ENCODE results near the gene CYP46A1.

CYP46A1 gene

DNA sequence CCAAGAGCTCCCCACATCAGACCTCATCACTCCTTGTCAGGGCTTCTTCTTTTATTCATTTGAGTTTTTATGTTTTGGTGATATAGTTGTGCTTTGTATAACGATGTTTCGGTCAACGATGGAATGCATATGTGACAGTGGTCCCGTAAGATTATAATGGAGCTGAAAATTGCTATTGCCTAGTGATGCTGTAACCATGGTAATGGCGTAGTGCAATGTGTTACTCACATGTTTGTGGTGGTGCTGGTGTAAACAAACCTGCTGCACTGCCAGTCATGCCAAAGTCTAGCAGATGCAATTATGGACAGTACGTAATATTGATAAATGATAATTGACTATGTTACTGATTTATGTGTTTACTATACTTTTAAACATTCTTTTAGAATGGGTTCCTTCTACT is 16.3 kb downstream of the CYP46A1 start:
- H3K27ac ChIP-seq = no peak overlapping the region
- TF ChIP-seq ZFX (IDR thresholded peaks at IDR 0.05; ENCODE audit: borderline replicate concordance) = no peak
- TF ChIP-seq, protein P1, sequence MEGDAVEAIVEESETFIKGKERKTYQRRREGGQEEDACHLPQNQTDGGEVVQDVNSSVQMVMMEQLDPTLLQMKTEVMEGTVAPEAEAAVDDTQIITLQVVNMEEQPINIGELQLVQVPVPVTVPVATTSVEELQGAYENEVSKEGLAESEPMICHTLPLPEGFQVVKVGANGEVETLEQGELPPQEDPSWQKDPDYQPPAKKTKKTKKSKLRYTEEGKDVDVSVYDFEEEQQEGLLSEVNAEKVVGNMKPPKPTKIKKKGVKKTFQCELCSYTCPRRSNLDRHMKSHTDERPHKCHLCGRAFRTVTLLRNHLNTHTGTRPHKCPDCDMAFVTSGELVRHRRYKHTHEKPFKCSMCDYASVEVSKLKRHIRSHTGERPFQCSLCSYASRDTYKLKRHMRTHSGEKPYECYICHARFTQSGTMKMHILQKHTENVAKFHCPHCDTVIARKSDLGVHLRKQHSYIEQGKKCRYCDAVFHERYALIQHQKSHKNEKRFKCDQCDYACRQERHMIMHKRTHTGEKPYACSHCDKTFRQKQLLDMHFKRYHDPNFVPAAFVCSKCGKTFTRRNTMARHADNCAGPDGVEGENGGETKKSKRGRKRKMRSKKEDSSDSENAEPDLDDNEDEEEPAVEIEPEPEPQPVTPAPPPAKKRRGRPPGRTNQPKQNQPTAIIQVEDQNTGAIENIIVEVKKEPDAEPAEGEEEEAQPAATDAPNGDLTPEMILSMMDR (IDR thresholded peaks at IDR 0.05) = no peak

DNA sequence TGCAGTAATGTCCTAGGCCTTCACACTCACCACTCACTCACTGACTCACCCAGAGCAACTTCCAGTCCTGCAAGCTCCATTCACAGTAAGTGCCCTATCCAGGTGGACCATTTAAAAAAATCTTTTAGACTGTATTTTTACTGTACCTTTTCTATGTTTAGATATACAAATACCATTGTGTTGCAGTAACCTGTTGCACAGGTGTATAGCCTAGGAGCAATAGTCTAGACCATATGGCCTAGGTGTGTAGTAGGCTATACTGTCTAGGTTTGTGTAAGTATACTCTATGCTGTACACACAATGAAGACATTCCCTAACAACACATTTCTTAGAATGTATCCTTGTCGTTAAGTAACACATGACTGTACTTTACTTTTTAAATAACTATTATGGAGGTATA is 17.2 kb downstream of the CYP46A1 start:
- no peak for TF ChIP-seq ZFX (IDR thresholded peaks at IDR 0.05; ENCODE audit: borderline replicate concordance)
- TF ChIP-seq, protein P1 (IDR thresholded peaks at IDR 0.05) = no peak

GRCh38 chr14:99702115-99702514 is 18.0 kb downstream of the CYP46A1 start:
- TF ChIP-seq, protein P1 (IDR thresholded peaks at IDR 0.05) = no peak
- no peak for TF ChIP-seq ZFX (IDR thresholded peaks at IDR 0.05; ENCODE audit: borderline replicate concordance)
- no peak overlapping the region for H3K27ac ChIP-seq

More for the DNA sequence above, 17.2 kb downstream of the CYP46A1 start:
- no peak overlapping the region for H3K27ac ChIP-seq

DNA sequence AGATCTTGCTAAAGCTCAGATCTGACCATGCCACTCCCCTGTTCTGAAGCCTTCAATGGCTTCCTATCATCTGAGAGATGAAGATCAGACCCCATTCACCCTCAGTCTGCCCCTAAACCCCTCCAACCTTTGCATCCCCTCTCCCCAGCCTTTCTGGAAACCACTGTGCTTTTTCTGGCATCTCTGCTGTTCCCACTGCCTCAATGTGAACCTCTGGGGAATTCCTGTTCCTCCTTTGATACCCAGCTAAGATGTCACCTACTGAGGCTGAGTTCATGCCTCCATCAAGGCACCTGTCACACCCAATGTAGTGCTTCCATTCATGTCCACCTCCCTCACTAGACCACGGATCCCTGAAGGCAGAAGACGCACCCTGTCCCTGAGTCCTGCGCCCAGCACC is 19.3 kb downstream of the CYP46A1 start:
- TF ChIP-seq, protein P1 (IDR thresholded peaks at IDR 0.05) = no peak
- no peak for TF ChIP-seq ZFX (IDR thresholded peaks at IDR 0.05; ENCODE audit: borderline replicate concordance)
- H3K27ac ChIP-seq = no peak overlapping the region

- no peak overlapping the region for H3K27ac ChIP-seq
- TF ChIP-seq, protein P1 (IDR thresholded peaks at IDR 0.05) = no peak
- no peak for TF ChIP-seq ZFX (IDR thresholded peaks at IDR 0.05; ENCODE audit: borderline replicate concordance)
Measured at GRCh38 chr14:99704037-99704436, 19.9 kb downstream of the CYP46A1 start.

GRCh38 chr14:99706107-99706900 is 22.2 kb downstream of the CYP46A1 start:
- TF ChIP-seq ZFX (IDR thresholded peaks at IDR 0.05; ENCODE audit: borderline replicate concordance) = no peak
- TF ChIP-seq, protein P1 (IDR thresholded peaks at IDR 0.05) = no peak
- no peak overlapping the region for H3K27ac ChIP-seq

DNA sequence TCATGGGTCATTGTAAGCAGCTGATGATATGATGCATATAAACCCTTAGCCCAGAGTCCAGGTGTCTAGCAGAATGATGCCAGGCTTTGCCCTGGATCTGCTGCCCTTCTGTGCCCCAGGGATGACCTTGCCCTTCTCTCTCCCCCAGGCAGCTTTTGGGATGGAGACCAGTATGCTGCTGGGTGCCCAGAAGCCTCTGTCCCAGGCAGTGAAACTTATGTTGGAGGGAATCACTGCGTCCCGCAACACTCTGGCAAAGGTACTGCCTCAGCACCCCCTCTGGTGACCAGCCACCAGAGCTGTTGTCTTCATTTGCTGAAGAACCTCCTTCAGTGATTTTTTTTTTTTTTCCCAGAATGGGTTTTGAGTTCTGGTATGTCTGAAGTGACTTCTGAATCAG is 23.3 kb downstream of the CYP46A1 start:
- no peak overlapping the region for H3K27ac ChIP-seq
- TF ChIP-seq ZFX (IDR thresholded peaks at IDR 0.05; ENCODE audit: borderline replicate concordance) = no peak
- TF ChIP-seq, protein P1 (IDR thresholded peaks at IDR 0.05) = no peak

All from 22Rv1 (cell line).